Stomach (tissue), 4 donors: ENCODE measurements around the gene NEDD4.

Source experiments
- POLR2A ChIP-seq, 4 donors: fragments of 450-650 bp; IDR thresholded peaks; one replicate each; pipeline ENCODE4 v1.6.1; 2016; ENCODE audit warnings: antibody characterized with exemption in 4 of 4, control low read depth in 2 of 4, mild to moderate bottlenecking in 1 of 4, moderate library complexity in 1 of 4
- POLR2AphosphoS5 ChIP-seq, 3 donors: sonication (generic); formaldehyde crosslinking; IDR thresholded peaks; one replicate each; pipeline ENCODE4 v1.6.1; 2016; ENCODE audit warnings: antibody characterized with exemption in 3 of 3
- TF ChIP-seq, protein P1 (sequence below), 7 experiments: fragments of 450-650 bp in 4 of 7; fragments of 200-600 bp in 3 of 7; sonication (generic) in 3 of 7; IDR thresholded peaks; one replicate each; pipeline ENCODE4 v1.5.1; 2016 to 2019; ENCODE audit warnings: antibody characterized with exemption in 7 of 7, control low read depth in 2 of 7, mild to moderate bottlenecking in 1 of 7

DNA sequence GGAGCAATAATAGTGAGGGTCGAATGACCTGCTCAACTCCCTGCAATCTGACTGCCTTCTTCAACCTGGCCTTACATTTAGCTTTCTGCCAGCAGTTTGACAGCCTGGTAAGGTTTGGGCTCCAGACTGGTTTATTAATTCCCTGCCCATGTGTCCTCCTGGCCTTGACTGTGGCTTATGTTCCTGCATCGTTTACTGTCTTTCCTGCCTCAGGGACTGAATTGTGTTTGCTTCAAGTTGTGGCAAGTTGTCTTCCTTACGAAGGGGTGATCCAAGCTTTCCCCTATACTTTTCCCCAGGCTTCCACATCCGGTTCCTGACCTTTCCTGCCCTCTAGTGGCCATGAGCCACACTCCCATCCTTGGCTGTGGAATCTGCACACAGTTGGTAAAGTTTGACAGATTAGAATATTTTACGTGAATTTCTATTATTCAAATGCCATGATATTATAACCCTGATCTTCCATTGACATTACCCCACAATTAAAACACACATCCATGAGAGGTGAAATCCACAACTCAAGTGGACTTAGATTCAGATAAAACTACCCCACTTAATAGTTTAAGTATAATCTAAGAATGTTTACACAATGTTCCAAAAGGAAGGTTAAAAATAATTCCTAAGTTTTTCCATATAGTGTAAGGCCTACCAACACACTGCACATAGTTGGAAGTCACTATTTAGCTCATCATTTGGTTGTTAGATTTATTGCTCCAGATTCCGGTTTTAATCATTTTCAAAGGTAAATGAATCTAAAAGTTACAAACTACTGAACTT lies 95.7 kb downstream of the NEDD4 start:
- TF ChIP-seq, protein P1, sequence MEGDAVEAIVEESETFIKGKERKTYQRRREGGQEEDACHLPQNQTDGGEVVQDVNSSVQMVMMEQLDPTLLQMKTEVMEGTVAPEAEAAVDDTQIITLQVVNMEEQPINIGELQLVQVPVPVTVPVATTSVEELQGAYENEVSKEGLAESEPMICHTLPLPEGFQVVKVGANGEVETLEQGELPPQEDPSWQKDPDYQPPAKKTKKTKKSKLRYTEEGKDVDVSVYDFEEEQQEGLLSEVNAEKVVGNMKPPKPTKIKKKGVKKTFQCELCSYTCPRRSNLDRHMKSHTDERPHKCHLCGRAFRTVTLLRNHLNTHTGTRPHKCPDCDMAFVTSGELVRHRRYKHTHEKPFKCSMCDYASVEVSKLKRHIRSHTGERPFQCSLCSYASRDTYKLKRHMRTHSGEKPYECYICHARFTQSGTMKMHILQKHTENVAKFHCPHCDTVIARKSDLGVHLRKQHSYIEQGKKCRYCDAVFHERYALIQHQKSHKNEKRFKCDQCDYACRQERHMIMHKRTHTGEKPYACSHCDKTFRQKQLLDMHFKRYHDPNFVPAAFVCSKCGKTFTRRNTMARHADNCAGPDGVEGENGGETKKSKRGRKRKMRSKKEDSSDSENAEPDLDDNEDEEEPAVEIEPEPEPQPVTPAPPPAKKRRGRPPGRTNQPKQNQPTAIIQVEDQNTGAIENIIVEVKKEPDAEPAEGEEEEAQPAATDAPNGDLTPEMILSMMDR (IDR thresholded peaks at IDR 0.05), result peak in 5 of 7 experiments; percentile 41 to 70 (median 64)
- TF ChIP-seq POLR2A (IDR thresholded peaks at IDR 0.05) (no peak), POLR2AphosphoS5 (IDR thresholded peaks at IDR 0.05) (no peak)
